BLaER1 treated with 17β-estradiol and CSF1 and Interleukin-3, amounts not matched to agents 10 nM and 100 nM (cell line): Measurements from ENCODE around the gene KLHL3.

Experiments
- H3K27ac ChIP-seq, 11 experiments: shearing (Covaris generic); formaldehyde crosslinking; 2 replicates each; pipeline ENCODE4 v1.8.1; 2022
- H3K27me3 ChIP-seq, 11 experiments: shearing (Covaris generic); formaldehyde crosslinking; 2 replicates each; pipeline ENCODE4 v1.8.1; 2022
- H3K36me3 ChIP-seq, 11 experiments: shearing (Covaris generic); formaldehyde crosslinking; 2 replicates each; pipeline ENCODE4 v1.8.1; 2022
- H3K4me1 ChIP-seq, 10 experiments: shearing (Covaris generic); formaldehyde crosslinking; 2 replicates each; pipeline ENCODE4 v1.8.1; 2022
- H3K4me2 ChIP-seq, 11 experiments: shearing (Covaris generic); formaldehyde crosslinking; 2 replicates each; pipeline ENCODE4 v1.8.1; 2022
- H3K4me3 ChIP-seq, 10 experiments: shearing (Covaris generic); formaldehyde crosslinking; 2 replicates each; pipeline ENCODE4 v1.8.1; 2022
- H3K9ac ChIP-seq, 11 experiments: shearing (Covaris generic); formaldehyde crosslinking; 2 replicates each; pipeline ENCODE4 v1.8.1; 2022
- H3K9me3 ChIP-seq, 11 experiments: shearing (Covaris generic); formaldehyde crosslinking; replicated peaks in 1 of 11; 2 replicates each; pipeline ENCODE4 v1.8.1; 2022
- H4K20me1 ChIP-seq, 11 experiments: shearing (Covaris generic); formaldehyde crosslinking; 2 replicates each; pipeline ENCODE4 v1.8.1; 2022
- Cebpa-rat ChIP-seq, 11 experiments: shearing (Covaris generic); IDR thresholded peaks; 2 replicates each; pipeline ENCODE4 v1.8.1; 2022

Gene KLHL3

GRCh38 chr5:137611794-137612435 lies 124.0 kb downstream of the KLHL3 start:
- H4K20me1 ChIP-seq = no peaks in the 10 kb centered on the region
- H3K4me2 ChIP-seq = no peak overlapping the region
- no peak overlapping the region for H3K4me3 ChIP-seq
- TF ChIP-seq Cebpa-rat (IDR thresholded peaks at IDR 0.05) = no peak
- peaks cover 0 to 27% (median 20%) of the 10 kb centered on the region in 10 experiments; a peak in 16 of 20 replicates for H3K4me1 ChIP-seq
- no peaks in the 10 kb centered on the region for H3K27me3 ChIP-seq
- H3K27ac ChIP-seq = 0 out of 22 replicates have a peak overlapping the region, but pooled peaks of 1 of the 11 experiments have one; percentile 19
- no peaks in the 10 kb centered on the region for H3K36me3 ChIP-seq
- H3K9me3 ChIP-seq = no peaks in the 10 kb centered on the region
- H3K9ac ChIP-seq = no peak overlapping the region

GRCh38 chr5:137611011-137611580 lies 124.8 kb downstream of the KLHL3 start:
- Histone ChIP-seq H3K4me3 (no peak overlapping the region), H3K9me3 (no peaks in the 10 kb centered on the region), H3K27me3 (no peaks in the 10 kb centered on the region), H3K4me1 (peaks cover 0 to 27% (median 20%) of the 10 kb centered on the region in 10 experiments; a peak in 16 of 20 replicates), H3K36me3 (no peaks in the 10 kb centered on the region), H3K27ac (no peak overlapping the region), H3K4me2 (no peak overlapping the region), H3K9ac (no peak overlapping the region), H4K20me1 (no peaks in the 10 kb centered on the region)
- no peak for TF ChIP-seq Cebpa-rat (IDR thresholded peaks at IDR 0.05)

GRCh38 chr5:137610598-137610997 lies 125.3 kb downstream of the KLHL3 start:
- no peaks in the 10 kb centered on the region for H3K36me3 ChIP-seq
- no peak overlapping the region for H3K27ac ChIP-seq
- no peak overlapping the region for H3K4me3 ChIP-seq
- H3K9me3 ChIP-seq = no peaks in the 10 kb centered on the region
- H3K9ac ChIP-seq = no peak overlapping the region
- TF ChIP-seq Cebpa-rat (IDR thresholded peaks at IDR 0.05) = no peak
- H3K4me1 ChIP-seq = peaks cover 0 to 27% (median 20%) of the 10 kb centered on the region in 10 experiments; a peak in 16 of 20 replicates
- H3K4me2 ChIP-seq = no peak overlapping the region
- H4K20me1 ChIP-seq = no peaks in the 10 kb centered on the region
- no peaks in the 10 kb centered on the region for H3K27me3 ChIP-seq

- Histone ChIP-seq H3K9ac (no peak overlapping the region), H3K27ac (no peak overlapping the region), H3K36me3 (no peaks in the 10 kb centered on the region), H3K4me3 (no peak overlapping the region), H3K4me2 (no peak overlapping the region), H3K9me3 (no peaks in the 10 kb centered on the region), H4K20me1 (no peaks in the 10 kb centered on the region), H3K27me3 (no peaks in the 10 kb centered on the region), H3K4me1 (peaks cover 0 to 19% (median 15%) of the 10 kb centered on the region in 10 experiments; a peak in 16 of 20 replicates)
- peak in 1 of 11 experiments; percentile 32; a peak in 1 of 22 replicates for TF ChIP-seq Cebpa-rat (IDR thresholded peaks at IDR 0.05)
Measured at GRCh38 chr5:137609127-137609526, 126.8 kb downstream of the KLHL3 start.

GRCh38 chr5:137607771-137608170 lies 128.1 kb downstream of the KLHL3 start:
- H4K20me1 ChIP-seq = no peaks in the 10 kb centered on the region
- no peak overlapping the region for H3K4me2 ChIP-seq
- no peak overlapping the region for H3K9ac ChIP-seq
- H3K9me3 ChIP-seq = no peaks in the 10 kb centered on the region
- no peaks in the 10 kb centered on the region for H3K27me3 ChIP-seq
- no peak overlapping the region for H3K27ac ChIP-seq
- H3K4me3 ChIP-seq = no peak overlapping the region
- no peak for TF ChIP-seq Cebpa-rat (IDR thresholded peaks at IDR 0.05)
- H3K36me3 ChIP-seq = no peaks in the 10 kb centered on the region
- peaks cover 0 to 6% (median 1%) of the 10 kb centered on the region in 10 experiments; a peak in 11 of 20 replicates for H3K4me1 ChIP-seq

GRCh38 chr5:137606401-137606800 lies 129.5 kb downstream of the KLHL3 start:
- H3K4me3 ChIP-seq = no peak overlapping the region
- H3K4me2 ChIP-seq = no peak overlapping the region
- no peak overlapping the region for H3K9ac ChIP-seq
- no peak overlapping the region for H3K27ac ChIP-seq
- TF ChIP-seq Cebpa-rat (IDR thresholded peaks at IDR 0.05) = no peak
- no peaks in the 10 kb centered on the region for H3K36me3 ChIP-seq
- H4K20me1 ChIP-seq = no peaks in the 10 kb centered on the region
- no peaks in the 10 kb centered on the region for H3K27me3 ChIP-seq
- no peaks in the 10 kb centered on the region; a peak in 1 of 20 replicates for H3K4me1 ChIP-seq
- no peaks in the 10 kb centered on the region for H3K9me3 ChIP-seq

GRCh38 chr5:137605411-137605810 lies 130.5 kb downstream of the KLHL3 start:
- H3K4me3 ChIP-seq = no peak overlapping the region
- H3K27me3 ChIP-seq = no peaks in the 10 kb centered on the region
- no peak overlapping the region for H3K27ac ChIP-seq
- no peaks in the 10 kb centered on the region for H4K20me1 ChIP-seq
- no peak overlapping the region for H3K9ac ChIP-seq
- H3K9me3 ChIP-seq = no peaks in the 10 kb centered on the region
- TF ChIP-seq Cebpa-rat (IDR thresholded peaks at IDR 0.05) = no peak
- H3K4me1 ChIP-seq = no peaks in the 10 kb centered on the region; a peak in 1 of 20 replicates
- no peaks in the 10 kb centered on the region for H3K36me3 ChIP-seq
- no peak overlapping the region for H3K4me2 ChIP-seq

GRCh38 chr5:137604348-137605095 lies 131.4 kb downstream of the KLHL3 start:
- Histone ChIP-seq H3K9me3 (no peaks in the 10 kb centered on the region), H3K27me3 (no peaks in the 10 kb centered on the region)
- no peak for TF ChIP-seq Cebpa-rat (IDR thresholded peaks at IDR 0.05)

GRCh38 chr5:137603891-137604290 lies 132.0 kb downstream of the KLHL3 start:
- Histone ChIP-seq H3K36me3 (no peaks in the 10 kb centered on the region), H3K4me1 (no peaks in the 10 kb centered on the region; a peak in 1 of 20 replicates), H3K27me3 (no peaks in the 10 kb centered on the region), H3K9me3 (no peaks in the 10 kb centered on the region), H3K4me3 (no peak overlapping the region), H4K20me1 (no peaks in the 10 kb centered on the region), H3K9ac (no peak overlapping the region), H3K4me2 (no peak overlapping the region), H3K27ac (no peak overlapping the region)
- TF ChIP-seq Cebpa-rat (IDR thresholded peaks at IDR 0.05) = no peak

More at GRCh38 chr5:137604348-137605095, 131.4 kb downstream of the KLHL3 start:
- Histone ChIP-seq H3K4me2 (no peak overlapping the region), H3K4me3 (no peak overlapping the region), H3K27ac (no peak overlapping the region), H4K20me1 (no peaks in the 10 kb centered on the region), H3K4me1 (no peaks in the 10 kb centered on the region; a peak in 1 of 20 replicates), H3K36me3 (no peaks in the 10 kb centered on the region), H3K9ac (no peak overlapping the region)
